Chondrocyte (in vitro differentiated cells): ENCODE data around the gene ASPG. TPM values are rescaled to one million over a fixed set of nuclear protein-coding genes. Genes with fewer than 3 reads are reported as not detected.

Experiments
- DNase-seq: peaks from one replicate; pipeline ENCODE4 v3.0.0; 2021; ENCODE audit warnings: mixed read lengths, low spot score
- H3K27ac Mint-ChIP-seq: one replicate; pipeline ENCODE4 v1.8.0; 2021; ENCODE audit warnings: mild to moderate bottlenecking, moderate library complexity, mixed read lengths; ENCODE audit not compliant: unreplicated experiment
- H3K27me3 Mint-ChIP-seq: 2 replicates; pipeline ENCODE4 v1.8.0; 2021; ENCODE audit warnings: low read depth, mixed read lengths
- H3K36me3 Mint-ChIP-seq: 2 replicates; pipeline ENCODE4 v1.8.0; 2021; ENCODE audit warnings: low read depth, mixed read lengths
- H3K4me1 Mint-ChIP-seq: 2 replicates; pipeline ENCODE4 v1.8.0; 2021; ENCODE audit warnings: low read depth, mild to moderate bottlenecking, mixed read lengths
- H3K4me3 Mint-ChIP-seq: one replicate; pipeline ENCODE4 v1.8.0; 2021; ENCODE audit warnings: mild to moderate bottlenecking, moderate library complexity, mixed read lengths; ENCODE audit not compliant: unreplicated experiment
- H3K9me3 Mint-ChIP-seq: 2 replicates; pipeline ENCODE4 v1.8.0; 2021; ENCODE audit warnings: low read depth, mixed read lengths
- total RNA-seq: library from RNA; stranded (reverse); gene quantifications from 3 replicates; pipeline ENCODE4 v1.2.1, GENCODE V29; 2021
- TF ChIP-seq, protein P1 (sequence below): fragments of 200-600 bp; sonication (generic); IDR thresholded peaks from 2 replicates; pipeline ENCODE4 v1.5.0; 2021; ENCODE audit warnings: antibody characterized with exemption, mild to moderate bottlenecking, moderate library complexity

Gene ASPG
- total RNA-seq, 1 donor from 2014 or later: not detected

DNA sequence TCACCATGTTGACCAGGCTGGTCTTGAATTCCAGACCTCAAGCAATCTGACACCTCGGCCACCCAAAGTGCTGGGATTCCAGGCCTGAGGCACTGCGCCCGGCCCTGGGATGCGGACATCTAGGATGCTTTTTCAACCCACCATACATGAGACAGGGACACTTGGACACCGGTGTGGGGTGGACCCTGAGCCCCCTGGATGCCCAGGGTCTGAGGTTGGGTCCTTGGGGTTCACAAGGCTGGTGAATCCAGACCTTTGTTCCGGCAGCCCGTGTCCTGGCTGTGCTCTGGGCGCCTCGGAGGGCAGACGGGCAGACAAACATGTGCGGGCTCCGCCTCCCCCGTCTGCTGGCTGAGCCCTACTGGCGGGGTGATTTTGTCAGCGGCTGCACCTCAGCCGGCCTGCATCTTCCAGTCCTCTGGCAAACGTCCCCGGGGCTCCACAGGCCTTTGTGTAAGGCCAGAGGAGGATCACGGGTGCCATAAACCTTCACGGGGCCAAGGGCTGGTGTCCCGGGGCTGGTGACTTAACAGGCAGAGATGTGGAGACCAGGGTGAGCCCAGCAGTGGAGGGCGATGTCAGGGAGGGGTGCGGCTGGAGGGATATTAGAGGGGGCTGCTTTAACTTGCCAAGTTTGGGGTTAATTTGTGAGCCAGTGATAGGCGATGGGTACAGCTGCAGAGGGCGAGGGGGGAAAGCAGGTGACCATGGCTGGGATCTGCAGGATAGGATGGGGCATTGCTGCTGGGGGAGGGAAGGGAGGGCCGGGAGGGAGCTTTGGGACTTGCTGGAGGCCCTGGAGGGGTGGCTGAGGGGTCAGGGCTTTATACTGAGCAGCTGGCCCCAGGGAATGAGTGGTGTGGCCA is 5.8 kb downstream of the ASPG start:
- no peaks in the 10 kb centered on the region for H3K9me3 Mint-ChIP-seq
- H3K36me3 Mint-ChIP-seq: no peaks in the 10 kb centered on the region
- no peaks in the 10 kb centered on the region for H3K4me1 Mint-ChIP-seq
- H3K27ac Mint-ChIP-seq: no peak overlapping the region
- H3K4me3 Mint-ChIP-seq: no peak overlapping the region
- H3K27me3 Mint-ChIP-seq: peaks cover 10% of the 10 kb centered on the region
- TF ChIP-seq, protein P1, sequence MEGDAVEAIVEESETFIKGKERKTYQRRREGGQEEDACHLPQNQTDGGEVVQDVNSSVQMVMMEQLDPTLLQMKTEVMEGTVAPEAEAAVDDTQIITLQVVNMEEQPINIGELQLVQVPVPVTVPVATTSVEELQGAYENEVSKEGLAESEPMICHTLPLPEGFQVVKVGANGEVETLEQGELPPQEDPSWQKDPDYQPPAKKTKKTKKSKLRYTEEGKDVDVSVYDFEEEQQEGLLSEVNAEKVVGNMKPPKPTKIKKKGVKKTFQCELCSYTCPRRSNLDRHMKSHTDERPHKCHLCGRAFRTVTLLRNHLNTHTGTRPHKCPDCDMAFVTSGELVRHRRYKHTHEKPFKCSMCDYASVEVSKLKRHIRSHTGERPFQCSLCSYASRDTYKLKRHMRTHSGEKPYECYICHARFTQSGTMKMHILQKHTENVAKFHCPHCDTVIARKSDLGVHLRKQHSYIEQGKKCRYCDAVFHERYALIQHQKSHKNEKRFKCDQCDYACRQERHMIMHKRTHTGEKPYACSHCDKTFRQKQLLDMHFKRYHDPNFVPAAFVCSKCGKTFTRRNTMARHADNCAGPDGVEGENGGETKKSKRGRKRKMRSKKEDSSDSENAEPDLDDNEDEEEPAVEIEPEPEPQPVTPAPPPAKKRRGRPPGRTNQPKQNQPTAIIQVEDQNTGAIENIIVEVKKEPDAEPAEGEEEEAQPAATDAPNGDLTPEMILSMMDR: no peak
- peak; percentile 75 for DNase-seq

GRCh38 chr14:104091927-104092771 is 6.6 kb downstream of the ASPG start:
- TF ChIP-seq, protein P1: no peak
- peak; percentile 93 for DNase-seq
- Mint-ChIP-seq H3K4me1 (no peaks in the 10 kb centered on the region), H3K36me3 (no peaks in the 10 kb centered on the region), H3K27ac (no peak overlapping the region), H3K4me3 (no peak overlapping the region), H3K27me3 (peaks cover 5% of the 10 kb centered on the region), H3K9me3 (no peaks in the 10 kb centered on the region)

- Mint-ChIP-seq H3K27me3 (peaks cover 3% of the 10 kb centered on the region), H3K4me3 (no peak overlapping the region), H3K4me1 (no peaks in the 10 kb centered on the region), H3K9me3 (no peaks in the 10 kb centered on the region), H3K27ac (no peak overlapping the region), H3K36me3 (no peaks in the 10 kb centered on the region)
- no peak for DNase-seq
- TF ChIP-seq, protein P1: no peak
Observed at GRCh38 chr14:104092931-104093365, 7.4 kb downstream of the ASPG start.

DNA sequence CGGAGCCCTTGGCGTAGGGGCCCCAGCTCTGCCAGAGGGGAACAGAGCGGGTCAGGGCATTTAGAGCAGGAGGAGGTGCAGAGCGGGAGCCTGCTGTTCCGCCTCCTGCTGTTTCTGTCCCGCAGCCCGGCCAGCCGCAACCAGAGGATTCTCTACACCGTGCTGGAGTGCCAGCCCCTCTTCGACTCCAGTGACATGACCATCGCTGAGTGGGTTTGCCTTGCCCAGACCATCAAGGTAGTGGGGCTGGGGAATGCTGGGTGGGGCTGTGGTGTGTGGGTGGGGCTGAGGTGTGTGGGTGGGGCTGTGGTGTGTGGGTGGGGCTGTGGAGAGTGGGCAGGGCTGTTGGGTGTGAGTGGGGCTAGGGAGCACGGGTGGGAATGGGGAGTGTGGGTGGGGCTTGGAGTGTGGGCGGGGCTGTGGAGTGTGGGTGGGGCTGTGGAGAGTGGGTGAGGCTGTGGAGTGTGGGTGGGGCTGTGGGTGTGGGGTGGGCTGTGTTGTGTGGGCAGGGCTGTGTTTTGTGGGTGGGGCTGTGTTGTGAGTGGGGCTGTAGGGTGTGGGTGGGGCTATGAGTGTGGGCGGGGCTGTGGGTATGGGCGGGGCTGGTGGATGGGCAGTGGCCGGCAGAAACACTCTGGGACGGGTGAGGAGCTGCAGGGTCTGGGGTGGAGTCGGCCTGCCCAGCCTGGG is 8.0 kb downstream of the ASPG start:
- Mint-ChIP-seq H3K4me3 (no peak overlapping the region), H3K27ac (no peak overlapping the region), H3K9me3 (no peaks in the 10 kb centered on the region), H3K27me3 (peaks cover 3% of the 10 kb centered on the region), H3K4me1 (no peaks in the 10 kb centered on the region), H3K36me3 (no peaks in the 10 kb centered on the region)
- TF ChIP-seq, protein P1: no peak
- DNase-seq: peak; percentile 81
